Right ventricle myocardium superior (tissue), 1 donor: ENCODE results near the gene DGKA. TPM values are rescaled to one million over a fixed set of nuclear protein-coding genes. Genes with fewer than 3 reads are reported as not detected.
"Not testable (repeated sequence)": the region's sequence is repeated elsewhere in the genome, so short reads cannot be mapped to it uniquely, and the experiment has no call there.

Source experiments
- ATAC-seq: fragments of 200-7000 bp; cut with Tn5 transposase; one replicate; pipeline ENCODE4 v1.9.1; 2020; ENCODE audit warnings: mild to moderate bottlenecking; ENCODE audit not compliant: poor library complexity
- DNase-seq: peaks from one replicate; pipeline ENCODE4 v3.0.0-alpha.2; 2020
- intact Hi-C: fragments of 100-400 bp; cut with DNase I; formaldehyde crosslinking; loops from one replicate; pipeline ENCODE4 v1.11.2; 2022
- total RNA-seq: library from RNA; stranded (reverse); fragmentation: NEBNext Ultra II Directional; extraction: Animal tissue kit (Norgen Biotek cat#: 25700); gene quantifications from one replicate; pipeline ENCODE4 v1.2.1, GENCODE V29; 2021
- donor health status: DM: no; HTN: yes; CAD: no; lungs with severe emphysema.

The DGKA gene
- total RNA-seq, 1 donor from 2014 or later: 9.5 TPM

DNA sequence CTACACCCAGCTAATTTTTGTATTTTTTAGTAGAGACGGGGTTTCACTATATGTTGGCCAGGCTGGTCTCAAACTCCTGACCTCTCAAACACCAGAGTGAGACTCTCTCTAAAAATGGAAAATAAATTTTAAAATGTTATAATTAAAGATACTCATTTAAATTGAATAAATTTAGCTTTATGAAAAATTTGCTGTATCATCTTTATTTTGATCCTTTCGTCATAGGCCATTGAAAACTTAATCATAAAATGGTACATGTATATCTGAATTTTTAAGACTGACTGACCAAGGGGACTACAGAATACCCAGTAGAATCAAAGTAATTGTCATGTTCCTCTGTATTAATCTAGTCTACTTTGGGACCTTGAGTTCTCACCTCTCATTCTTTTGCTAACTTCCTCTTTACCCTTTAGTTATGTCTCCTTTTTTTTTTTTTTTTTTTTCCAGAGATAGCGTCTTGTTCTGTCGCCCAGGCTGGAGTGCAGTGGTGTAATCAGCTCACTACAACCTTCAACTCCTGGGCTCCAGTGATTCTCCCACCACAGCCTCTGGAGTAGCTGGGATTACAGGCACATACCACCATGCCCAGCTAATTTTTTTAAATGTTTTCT lies 52.4 kb downstream of the DGKA start:
- intact Hi-C loops: no loop called here
- ATAC-seq (peak; percentile 56), DNase-seq (no peak)

DNA sequence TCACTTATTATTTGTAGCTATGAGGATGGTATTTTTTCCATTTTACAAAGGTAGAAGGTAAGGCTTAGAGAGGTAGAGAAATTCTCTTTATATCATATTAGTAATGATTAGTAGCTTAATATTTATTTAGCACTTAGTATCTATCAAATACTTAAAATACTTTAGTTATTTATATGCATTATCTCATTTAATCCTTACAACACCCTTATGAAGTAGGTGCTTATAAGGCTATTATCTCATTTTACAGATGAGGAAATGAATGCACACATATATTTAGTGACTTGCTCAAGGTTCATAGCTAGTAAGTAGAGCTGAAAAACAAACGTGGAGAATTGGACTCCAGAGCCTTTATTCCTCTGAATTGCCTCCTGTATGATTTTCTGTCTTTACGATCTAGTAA lies 53.9 kb downstream of the DGKA start:
- no peak for DNase-seq
- ATAC-seq: no peak
- intact Hi-C loops: no loop called here

DNA sequence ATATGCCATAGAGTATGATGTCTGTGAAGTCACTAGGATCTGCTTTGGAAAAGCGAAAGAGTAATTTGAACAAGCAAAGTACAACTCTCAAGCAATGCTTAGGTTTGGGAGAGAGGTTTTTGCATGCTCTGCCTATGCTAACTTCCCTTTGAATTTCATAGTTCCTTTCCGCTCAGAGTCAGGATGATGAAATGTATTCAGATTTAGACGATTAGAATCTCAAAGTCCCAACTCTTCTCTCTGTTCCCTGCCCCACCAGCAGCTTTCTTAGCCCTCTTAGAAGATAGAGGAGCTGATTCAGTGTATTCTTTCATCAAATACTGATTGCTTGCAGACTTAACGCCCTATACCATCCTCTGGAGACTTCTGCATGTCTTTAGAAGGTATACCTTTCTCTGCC lies 54.4 kb downstream of the DGKA start:
- intact Hi-C loops: no loop called here
- ATAC-seq (no peak), DNase-seq (no peak)

DNA sequence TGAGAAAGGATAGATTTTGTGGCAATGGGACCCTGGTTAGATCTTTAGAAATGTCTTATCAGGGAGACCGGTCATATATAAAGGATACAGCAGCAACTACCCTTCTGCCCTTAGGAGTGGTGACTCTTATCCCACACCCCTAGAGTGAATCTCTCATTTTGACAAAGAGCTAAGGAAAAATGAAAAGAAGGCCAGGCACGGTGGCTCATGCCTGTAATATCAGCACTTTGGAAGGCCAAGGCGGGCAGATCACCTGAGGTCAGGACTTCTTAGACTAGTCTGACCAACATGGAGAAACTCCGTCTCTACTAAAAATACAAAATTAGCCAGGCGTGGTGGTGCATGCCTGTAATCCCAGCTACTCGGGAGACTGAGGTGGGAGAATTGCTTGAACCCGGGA lies 55.0 kb downstream of the DGKA start:
- DNase-seq, intact Hi-C loops, ATAC-seq: not testable (repeated sequence)

DNA sequence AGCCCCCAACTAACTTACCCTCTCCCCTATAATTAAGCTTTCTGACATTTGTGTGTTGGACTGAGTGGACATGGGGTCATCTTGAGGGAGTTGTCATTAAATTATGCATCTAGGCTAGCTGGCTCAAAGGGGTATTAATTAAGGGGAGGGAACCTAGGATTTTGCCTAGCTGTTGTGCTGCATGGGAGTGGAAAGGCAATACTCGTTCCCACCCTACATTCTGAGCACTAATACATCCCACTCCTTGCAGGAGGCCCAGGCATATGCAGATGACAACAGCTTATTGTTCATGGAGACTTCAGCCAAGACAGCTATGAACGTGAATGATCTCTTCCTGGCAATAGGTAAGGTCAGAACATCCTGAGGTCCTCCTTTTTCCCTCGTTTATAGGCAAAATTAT lies 60.1 kb downstream of the DGKA start:
- DNase-seq (no peak), ATAC-seq (no peak)
- intact Hi-C loops: no loop called here

DNA sequence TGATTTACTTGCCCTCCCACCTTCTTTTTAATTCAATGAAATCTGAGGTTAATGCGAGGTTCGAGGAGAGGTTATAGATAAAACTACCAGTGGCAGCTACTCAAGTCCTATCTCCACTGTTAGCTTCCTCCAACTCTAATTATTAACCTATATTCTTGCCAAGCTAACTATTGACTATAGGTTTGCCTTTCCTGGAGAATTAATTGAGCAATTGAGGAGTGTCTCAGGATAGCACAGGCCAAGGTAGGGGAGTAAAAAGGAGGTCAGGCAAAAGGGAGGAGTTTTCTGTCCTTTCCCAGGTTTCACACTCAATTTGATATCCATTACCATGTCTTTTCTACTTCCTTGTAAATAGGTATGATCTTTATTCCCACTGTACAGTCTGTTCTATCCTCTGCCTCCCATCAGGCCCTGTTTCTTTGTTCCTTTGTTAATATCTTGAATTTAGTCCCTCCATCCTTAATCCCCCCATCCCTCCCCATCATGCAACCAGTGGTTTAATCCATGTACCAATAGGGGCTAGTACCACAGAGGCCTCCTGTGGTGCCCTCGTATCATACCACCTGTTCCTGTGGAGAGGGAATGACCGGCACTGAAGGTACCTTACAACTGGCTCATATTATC lies 62.4 kb downstream of the DGKA start:
- DNase-seq (no peak), ATAC-seq (no peak)
- intact Hi-C loops: no loop called here

DNA sequence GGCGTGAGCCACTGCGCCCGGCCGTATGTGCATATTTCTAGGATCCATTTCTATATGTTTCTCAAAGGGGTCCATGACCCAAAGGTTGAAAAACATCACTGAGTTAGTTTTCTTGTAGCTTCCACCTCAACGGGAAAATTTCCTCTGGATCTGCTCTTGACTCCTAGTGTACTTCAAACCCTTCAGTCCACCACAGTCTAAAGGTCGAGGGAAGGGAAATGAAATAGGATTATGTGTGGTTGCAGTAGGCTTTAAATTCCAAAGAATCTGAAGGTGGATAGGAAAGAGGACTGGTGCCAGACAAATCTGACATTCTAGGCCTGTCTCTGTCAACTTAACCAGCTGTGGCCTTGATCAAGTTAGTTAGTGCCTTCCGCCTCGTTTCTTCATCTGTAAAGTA lies 64.4 kb downstream of the DGKA start:
- DNase-seq: no peak
- ATAC-seq: no peak
- intact Hi-C loops: loop anchor here (5.0 kb wide), 1 partner anchor 47 kb away; the partner anchor contains the start of gene RPS26

DNA sequence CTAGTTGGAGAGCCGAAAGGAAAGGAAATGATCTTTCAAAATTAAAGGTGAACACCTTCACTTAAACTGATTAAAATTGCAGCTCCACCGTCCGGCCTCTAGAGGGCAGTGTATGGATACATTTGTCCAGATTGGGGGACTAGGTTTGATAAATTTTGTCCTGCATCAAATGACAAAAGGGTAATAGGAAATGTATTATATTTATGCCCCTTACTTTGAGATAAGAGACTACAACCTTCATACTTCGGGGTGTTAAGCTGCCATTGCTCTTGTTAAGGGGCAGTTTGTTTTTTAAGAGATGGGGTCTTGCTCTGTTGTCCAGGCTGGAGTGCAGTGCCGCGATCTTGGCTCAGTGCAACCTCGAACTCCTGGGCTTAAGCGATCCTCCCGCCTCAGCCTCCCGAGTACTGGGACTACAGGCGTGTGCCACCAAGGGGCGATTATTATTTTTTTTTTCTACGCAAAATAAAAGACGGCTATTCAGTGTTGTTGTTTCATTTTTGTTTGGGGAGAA lies 65.3 kb downstream of the DGKA start:
- DNase-seq: peak; percentile 58
- intact Hi-C loops: loop anchor here (5.0 kb wide), 1 partner anchor 46 kb away; the partner anchor contains the start of gene RPS26
- ATAC-seq: peak; percentile 66

DNA sequence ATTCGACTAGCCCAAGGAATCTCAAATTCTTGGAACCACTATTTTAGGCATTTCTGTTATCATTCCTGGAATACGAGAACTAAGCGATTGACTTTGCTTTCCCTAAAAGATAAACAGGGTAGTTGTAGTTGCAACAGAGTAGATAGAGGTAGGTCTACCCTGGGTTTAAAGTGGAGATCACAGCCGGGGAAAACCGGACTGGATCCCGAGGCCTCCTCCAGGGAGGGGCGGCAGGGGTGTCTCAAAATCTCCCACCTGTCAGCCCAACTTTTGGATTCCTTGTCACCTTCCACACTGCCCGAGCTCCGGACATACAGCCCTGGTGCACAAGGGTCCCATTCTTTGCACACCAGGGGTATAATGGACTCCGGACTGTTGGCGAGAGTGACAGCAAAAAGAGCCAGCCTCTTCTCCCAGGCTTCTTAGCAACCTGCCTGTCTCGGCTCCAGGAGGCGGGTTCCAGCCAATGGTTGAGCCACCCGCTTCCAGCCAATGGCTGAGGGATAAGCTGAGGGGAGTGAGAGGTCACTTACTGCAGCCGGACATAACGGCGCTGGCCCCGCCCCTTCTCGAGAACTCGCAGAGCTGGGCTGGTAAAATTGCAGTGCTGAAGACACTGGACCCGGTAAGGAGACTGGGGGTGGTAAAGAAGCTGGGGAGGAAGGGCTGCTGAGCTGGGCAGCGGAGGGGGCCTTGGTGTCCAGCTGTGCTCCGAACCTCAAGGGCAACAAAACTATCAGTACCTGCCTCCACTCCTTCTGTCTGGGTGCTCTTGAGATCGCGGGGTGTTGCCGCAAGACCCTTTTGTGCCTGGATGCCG lies 66.0 kb downstream of the DGKA start, which contains the start of gene SUOX:
TSS of gene SUOX (plus strand) at position 562 of the 820 bp plus-strand sequence. CDS start 4,946 bp downstream, outside the sequence.
- intact Hi-C loops: loop anchor here (5.0 kb wide), 1 partner anchor 45 kb away; the partner anchor contains the start of gene RPS26
- ATAC-seq: peak; percentile 99
- DNase-seq: peak; percentile 98

DNA sequence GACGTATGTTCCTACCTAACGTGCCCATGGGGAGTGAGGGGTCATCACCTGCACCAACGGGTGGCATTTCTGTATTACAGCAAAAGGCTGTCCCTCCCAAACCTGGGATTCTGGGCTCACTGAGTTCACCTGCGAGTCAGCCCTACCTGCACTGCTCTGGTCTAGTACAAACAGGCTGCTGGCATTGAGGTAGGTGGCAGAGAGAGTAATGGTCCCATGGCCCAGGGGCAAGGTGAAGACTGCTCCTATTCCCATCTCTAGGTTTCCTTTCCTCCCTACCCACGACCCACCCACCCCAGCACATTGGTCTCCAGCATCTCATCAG lies 66.5 kb downstream of the DGKA start:
- intact Hi-C loops: loop anchor here (5.0 kb wide), 1 partner anchor 45 kb away; the partner anchor contains the start of gene RPS26
- DNase-seq (no peak), ATAC-seq (peak; percentile 3)

DNA sequence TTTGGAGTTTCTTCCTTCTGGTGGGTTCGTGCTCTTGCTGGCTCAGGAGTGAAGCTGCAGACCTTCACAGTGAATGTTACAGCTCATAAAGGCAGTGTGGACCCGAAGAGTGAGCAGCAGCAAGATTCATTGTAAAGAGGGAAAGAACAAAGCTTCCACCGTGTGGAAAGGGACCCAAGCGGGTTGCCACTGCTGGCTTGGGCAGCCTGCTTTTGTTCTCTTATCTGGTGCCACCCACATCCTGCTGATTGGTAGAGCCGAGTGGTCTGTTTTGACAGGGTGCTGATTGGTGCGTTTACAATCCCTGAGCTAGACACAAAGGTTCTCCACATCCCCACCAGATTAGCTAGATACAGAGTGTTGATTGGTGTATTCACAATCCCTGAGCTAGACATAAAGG lies 68.6 kb downstream of the DGKA start:
- not testable (repeated sequence) for DNase-seq, ATAC-seq
- intact Hi-C loops: loop anchor here (5.0 kb wide), 1 partner anchor 43 kb away; the partner anchor contains the start of gene RPS26

DNA sequence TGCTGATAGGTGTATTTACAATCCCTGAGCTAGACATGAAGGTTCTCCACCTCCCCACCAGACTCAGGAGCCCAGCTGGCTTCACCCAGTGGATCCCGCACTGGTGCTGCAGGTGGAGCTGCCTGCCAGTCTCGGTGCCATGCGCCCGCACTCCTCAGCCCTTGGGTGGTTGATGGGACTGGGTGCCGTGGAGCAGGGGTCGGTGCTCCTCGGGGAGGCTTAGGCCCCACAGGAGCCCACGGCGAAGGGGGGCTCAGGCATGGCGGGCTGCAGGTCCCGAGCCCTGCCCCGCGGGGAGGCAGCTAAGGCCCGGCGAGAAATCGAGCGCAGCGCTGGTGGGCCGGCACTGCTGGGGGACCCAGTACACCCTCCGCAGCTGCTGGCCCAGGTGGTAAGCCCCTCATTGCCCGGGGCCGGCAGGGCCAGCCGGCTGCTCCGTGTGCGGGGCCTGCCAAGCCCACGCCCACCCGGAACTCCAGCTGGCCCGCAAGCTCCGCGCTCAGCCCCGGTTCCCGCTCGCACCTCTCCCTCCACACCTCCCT lies 69.1 kb downstream of the DGKA start:
- intact Hi-C loops: loop anchor here (5.0 kb wide), 1 partner anchor 42 kb away; the partner anchor contains the start of gene RPS26

DNA sequence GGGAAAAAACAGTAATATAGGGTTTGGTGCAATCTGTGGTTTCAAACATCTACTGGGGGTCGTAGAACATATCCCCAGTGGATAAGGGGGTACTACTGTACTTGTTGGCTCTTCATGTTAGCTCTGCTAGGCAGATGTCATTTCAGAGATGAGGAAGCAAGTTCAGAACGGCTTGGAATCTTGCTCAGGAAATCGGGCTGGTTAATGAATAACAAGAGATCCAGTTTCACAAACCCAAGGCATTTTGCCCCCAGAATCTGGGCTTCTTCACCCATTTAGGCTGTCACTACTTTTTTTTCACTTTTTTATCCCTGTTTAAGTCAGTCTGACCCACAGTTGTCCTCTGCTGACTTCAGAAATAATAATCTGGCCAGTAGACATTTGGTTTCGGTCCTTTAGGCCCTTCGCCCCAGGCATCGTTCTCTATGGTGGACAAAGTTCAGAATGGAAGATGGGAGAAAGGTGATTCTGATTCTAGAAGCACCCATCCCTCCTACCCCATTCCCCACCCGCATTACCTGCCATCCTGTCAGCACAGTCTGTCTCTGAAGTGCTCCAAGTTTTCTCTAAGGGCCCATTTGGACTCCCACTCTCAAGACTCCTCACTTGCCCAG lies 70.6 kb downstream of the DGKA start:
- DNase-seq (no peak), ATAC-seq (no peak)
- intact Hi-C loops: no loop called here

More for the DNA sequence above, 69.1 kb downstream of the DGKA start:
- DNase-seq, ATAC-seq: not testable (repeated sequence)

DNA sequence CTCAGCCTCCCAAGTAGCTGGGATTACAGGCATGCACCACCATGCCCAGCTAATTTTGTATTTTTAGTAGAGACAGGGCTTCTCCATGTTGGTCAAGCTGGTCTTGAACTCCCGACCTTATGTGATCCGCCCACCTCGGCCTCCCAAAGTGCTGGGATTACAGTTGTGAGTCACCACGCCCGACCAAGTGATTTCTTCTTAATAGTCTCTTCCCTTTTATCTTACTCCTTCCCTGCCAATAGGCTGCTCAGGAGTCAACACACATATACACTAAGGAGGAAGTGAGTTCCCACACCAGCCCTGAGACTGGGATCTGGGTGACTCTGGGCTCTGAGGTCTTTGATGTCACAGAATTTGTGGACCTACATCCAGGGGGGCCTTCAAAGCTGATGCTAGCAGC lies 72.4 kb downstream of the DGKA start:
- DNase-seq, intact Hi-C loops, ATAC-seq: not testable (repeated sequence)

Other genes starting within 250 kb of the DGKA start
- gene ITGA7, start 223.3 kb upstream of the DGKA start, total RNA-seq: 437 TPM
- gene BLOC1S1, start 215.1 kb upstream of the DGKA start, total RNA-seq: 119 TPM
- 10.1 TPM for gene RDH5, start 210.8 kb upstream of the DGKA start, total RNA-seq
- 723 TPM for gene CD63, start 202.2 kb upstream of the DGKA start, total RNA-seq
- gene GDF11, start 188.0 kb upstream of the DGKA start, total RNA-seq: 6.0 TPM
- 48.0 TPM for gene SARNP, start 113.4 kb upstream of the DGKA start, total RNA-seq
- gene ORMDL2, start 113.1 kb upstream of the DGKA start, total RNA-seq: 11.6 TPM
- 17.2 TPM for gene DNAJC14, start 101.6 kb upstream of the DGKA start, total RNA-seq
- 3.4 TPM for gene MMP19, start 88.2 kb upstream of the DGKA start, total RNA-seq
- 14.3 TPM for gene PYM1, start 3.3 kb upstream of the DGKA start, total RNA-seq
- gene PMEL, start 34.9 kb downstream of the DGKA start, total RNA-seq: 0.83 TPM
- gene CDK2, start 35.7 kb downstream of the DGKA start, total RNA-seq: 7.9 TPM
- gene RAB5B, start 42.9 kb downstream of the DGKA start, total RNA-seq: 111 TPM
- 29.7 TPM for gene SUOX, start 66.1 kb downstream of the DGKA start, total RNA-seq
- gene IKZF4, start 89.9 kb downstream of the DGKA start, total RNA-seq: 7.0 TPM
- gene RPS26, start 110.8 kb downstream of the DGKA start, total RNA-seq: 34.6 TPM
- 4.8 TPM for gene ERBB3, start 149.0 kb downstream of the DGKA start, total RNA-seq
- gene PA2G4, start 173.4 kb downstream of the DGKA start, total RNA-seq: 68.0 TPM
- 1,888 TPM for gene RPL41, start 185.5 kb downstream of the DGKA start, total RNA-seq
- gene ZC3H10, start 187.1 kb downstream of the DGKA start, total RNA-seq: 5.8 TPM
- gene ESYT1, start 197.1 kb downstream of the DGKA start, total RNA-seq: 27.0 TPM
- gene MYL6B, start 221.4 kb downstream of the DGKA start, total RNA-seq: 42.7 TPM
- gene MYL6, start 227.2 kb downstream of the DGKA start, total RNA-seq: 513 TPM